Measurements from ENCODE around the gene CHRNA7. TPM values are rescaled to one million over a fixed set of nuclear protein-coding genes. Genes with fewer than 3 reads are reported as not detected.

The CHRNA7 gene
- total RNA-seq, 1 experiment from 2014 or later, result 4.4 TPM

GRCh38 chr15:32033186-32033890, 3.0 kb downstream of the CHRNA7 start:
- Histone ChIP-seq H2BK5ac (ENCODE audit: insufficient read length, low read length) (no peak overlapping the region), H3K79me2 (ENCODE audit: insufficient read depth, low read length) (no peaks in the 10 kb centered on the region), H3K14ac (ENCODE audit: insufficient read depth, low read length) (no peak overlapping the region), H2AK5ac (ENCODE audit: insufficient read length, low read length) (no peak overlapping the region), H3K27ac (ENCODE audit: insufficient read length, low read depth, low read length) (no peak overlapping the region), H4K91ac (ENCODE audit: insufficient read length, low read depth, low read length) (no peak overlapping the region), H4K20me1 (ENCODE audit: control insufficient read depth, insufficient read depth, insufficient read length) (no peaks in the 10 kb centered on the region), H3K4ac (ENCODE audit: low read depth, low read length) (no peak overlapping the region), H3K23me2 (ENCODE audit: insufficient read length, low read depth, low read length, poor library complexity, severe bottlenecking) (peaks cover 12% of the 10 kb centered on the region), H2BK12ac (ENCODE audit: insufficient read length, low read depth, low read length) (no peak overlapping the region), H2BK15ac (ENCODE audit: low read depth, low read length) (no peak overlapping the region), H3K9me3 (ENCODE audit: control insufficient read depth, low read depth, low read length) (no peaks in the 10 kb centered on the region), H3K4me2 (ENCODE audit: insufficient read depth, insufficient read length, low read length) (no peak overlapping the region), H2BK20ac (ENCODE audit: low read depth, low read length, poor library complexity, severe bottlenecking) (no peak overlapping the region), H2AFZ (ENCODE audit: low read length) (no peak overlapping the region), H3K23ac (ENCODE audit: insufficient read length, low read depth, low read length) (no peak overlapping the region), H3K27me3 (ENCODE audit: insufficient read depth, low read length) (no peaks in the 10 kb centered on the region; the same call in 1 of the 2 replicates), H3K18ac (ENCODE audit: insufficient read length, low read depth, low read length) (no peak overlapping the region), H3K79me1 (ENCODE audit: insufficient read depth, low read depth, low read length, poor library complexity, severe bottlenecking) (no peaks in the 10 kb centered on the region), H3K4me1 (ENCODE audit: insufficient read depth, low read length) (no peaks in the 10 kb centered on the region; the same call in 1 of the 2 replicates), H3K9ac (ENCODE audit: extremely low read depth, insufficient read length, low read length) (no peak overlapping the region), H3K56ac (ENCODE audit: insufficient read length, low read depth, low read length) (no peak overlapping the region), H4K5ac (ENCODE audit: insufficient read length, low read depth, low read length) (no peak overlapping the region), H4K8ac (replicated peaks; ENCODE audit: insufficient read length, low read depth, low read length) (no peak overlapping the region), H3T11ph (ENCODE audit: low read length) (no peak overlapping the region), H2BK120ac (ENCODE audit: low read depth, low read length, poor library complexity, severe bottlenecking) (no peak overlapping the region)
- Mint-ChIP-seq H3K27me3 (ENCODE audit: low read depth) (peaks cover 33% of the 10 kb centered on the region), H3K9me3 (no peaks in the 10 kb centered on the region), H3K27ac (no peak overlapping the region), H3K4me3 (no peak overlapping the region), H3K36me3 (ENCODE audit: insufficient read depth in 1 of 3, low read depth in 3 of 3) (0 out of 7 replicates have a peak, but pooled peaks cover 0 to 6% (median 0%) of the 10 kb centered on the region in 3 experiments), H3K4me1 (peaks cover 20 to 21% of the 10 kb centered on the region in 2 experiments)
- TF ChIP-seq, protein P1, sequence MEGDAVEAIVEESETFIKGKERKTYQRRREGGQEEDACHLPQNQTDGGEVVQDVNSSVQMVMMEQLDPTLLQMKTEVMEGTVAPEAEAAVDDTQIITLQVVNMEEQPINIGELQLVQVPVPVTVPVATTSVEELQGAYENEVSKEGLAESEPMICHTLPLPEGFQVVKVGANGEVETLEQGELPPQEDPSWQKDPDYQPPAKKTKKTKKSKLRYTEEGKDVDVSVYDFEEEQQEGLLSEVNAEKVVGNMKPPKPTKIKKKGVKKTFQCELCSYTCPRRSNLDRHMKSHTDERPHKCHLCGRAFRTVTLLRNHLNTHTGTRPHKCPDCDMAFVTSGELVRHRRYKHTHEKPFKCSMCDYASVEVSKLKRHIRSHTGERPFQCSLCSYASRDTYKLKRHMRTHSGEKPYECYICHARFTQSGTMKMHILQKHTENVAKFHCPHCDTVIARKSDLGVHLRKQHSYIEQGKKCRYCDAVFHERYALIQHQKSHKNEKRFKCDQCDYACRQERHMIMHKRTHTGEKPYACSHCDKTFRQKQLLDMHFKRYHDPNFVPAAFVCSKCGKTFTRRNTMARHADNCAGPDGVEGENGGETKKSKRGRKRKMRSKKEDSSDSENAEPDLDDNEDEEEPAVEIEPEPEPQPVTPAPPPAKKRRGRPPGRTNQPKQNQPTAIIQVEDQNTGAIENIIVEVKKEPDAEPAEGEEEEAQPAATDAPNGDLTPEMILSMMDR (conservative IDR thresholded peaks at IDR 0.05), result no peak
- no peak for DNase-seq
- no CpG with 5 or more reads among the region's 5 CpGs for WGBS (ENCODE audit: extremely low coverage, insufficient read length, low lambda C conversion rate)
